SK-N-MC (cell line): ENCODE data around the gene POMZP3.
"Not testable (repeated sequence)": the region's sequence is repeated elsewhere in the genome, so short reads cannot be mapped to it uniquely, and the experiment has no call there.

Source experiments
- EZH2 ChIP-seq: fragments of 200-600 bp; sonication (generic); IDR thresholded peaks from one replicate; pipeline ENCODE4 v1.6.1; 2017; ENCODE audit warnings: antibody characterized with exemption
- FOXP2 ChIP-seq: optimal IDR thresholded peaks from 2 replicates; pipeline ENCODE3; 2011; ENCODE audit warnings: mild to moderate bottlenecking, moderate library complexity; ENCODE audit not compliant: insufficient read depth; ENCODE audit errors: extremely low read length, control extremely low read depth
- POLR2AphosphoS5 ChIP-seq: IDR thresholded peaks from 2 replicates; pipeline ENCODE4 v1.6.1; 2012; ENCODE audit warnings: mild to moderate bottlenecking, low read depth, low read length, borderline replicate concordance

GRCh38 chr7:76567753-76568152 lies 59.3 kb downstream of the POMZP3 start:
- not testable (repeated sequence) for TF ChIP-seq POLR2AphosphoS5, EZH2, FOXP2
